Progenitor cell of endocrine pancreas (in vitro differentiated cells): ENCODE results near the gene ATN1. TPM values are rescaled to one million over a fixed set of nuclear protein-coding genes. Genes with fewer than 3 reads are reported as not detected.
A peak's percentile ranks its signal among the peaks of the same experiment; 100 is the strongest.

Experiments
- DNase-seq: peaks from one replicate; pipeline ENCODE4 v3.0.0; 2021; ENCODE audit warnings: low spot score; ENCODE audit not compliant: unreplicated experiment
- H3K27ac Mint-ChIP-seq: 2 replicates; pipeline ENCODE4 v1.8.0; 2021; ENCODE audit warnings: mild to moderate bottlenecking, moderate library complexity, mixed read lengths
- H3K27me3 Mint-ChIP-seq: 2 replicates; pipeline ENCODE4 v1.8.0; 2021; ENCODE audit warnings: mixed read lengths
- H3K36me3 Mint-ChIP-seq: 2 replicates; pipeline ENCODE4 v1.8.0; 2022; ENCODE audit warnings: mixed read lengths; ENCODE audit not compliant: insufficient read depth
- H3K4me1 Mint-ChIP-seq: 2 replicates; pipeline ENCODE4 v1.8.0; 2021; ENCODE audit warnings: low read depth, mixed read lengths
- H3K4me3 Mint-ChIP-seq: 2 replicates; pipeline ENCODE4 v1.8.0; 2021; ENCODE audit warnings: low read depth, mild to moderate bottlenecking, moderate library complexity, mixed read lengths
- H3K9me3 Mint-ChIP-seq: 2 replicates; pipeline ENCODE4 v1.8.0; 2021; ENCODE audit warnings: low read depth, mixed read lengths
- total RNA-seq: library from RNA; stranded (reverse); gene quantifications from 2 replicates; pipeline ENCODE4 v1.2.1, GENCODE V29; 2021
- TF ChIP-seq, protein P1 (sequence below): fragments of 200-600 bp; sonication (generic); IDR thresholded peaks from one replicate; pipeline ENCODE4 v1.5.0; 2021; ENCODE audit warnings: antibody characterized with exemption, mild to moderate bottlenecking; ENCODE audit not compliant: unreplicated experiment

Gene ATN1
- total RNA-seq, 1 donor from 2014 or later: 250 TPM

DNA sequence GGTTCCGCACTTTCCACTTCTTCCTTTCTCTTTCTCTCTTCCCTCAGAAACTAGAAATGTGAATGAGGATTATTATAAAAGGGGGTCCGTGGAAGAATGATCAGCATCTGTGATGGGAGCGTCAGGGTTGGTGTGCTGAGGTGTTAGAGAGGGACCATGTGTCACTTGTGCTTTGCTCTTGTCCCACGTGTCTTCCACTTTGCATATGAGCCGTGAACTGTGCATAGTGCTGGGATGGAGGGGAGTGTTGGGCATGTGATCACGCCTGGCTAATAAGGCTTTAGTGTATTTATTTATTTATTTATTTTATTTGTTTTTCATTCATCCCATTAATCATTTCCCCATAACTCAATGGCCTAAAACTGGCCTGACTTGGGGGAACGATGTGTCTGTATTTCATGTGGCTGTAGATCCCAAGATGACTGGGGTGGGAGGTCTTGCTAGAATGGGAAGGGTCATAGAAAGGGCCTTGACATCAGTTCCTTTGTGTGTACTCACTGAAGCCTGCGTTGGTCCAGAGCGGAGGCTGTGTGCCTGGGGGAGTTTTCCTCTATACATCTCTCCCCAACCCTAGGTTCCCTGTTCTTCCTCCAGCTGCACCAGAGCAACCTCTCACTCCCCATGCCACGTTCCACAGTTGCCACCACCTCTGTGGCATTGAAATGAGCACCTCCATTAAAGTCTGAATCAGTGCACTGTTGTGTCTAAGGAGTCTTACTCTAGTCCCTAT, 4.6 kb upstream of the ATN1 start:
- Mint-ChIP-seq H3K9me3 (no peaks in the 10 kb centered on the region), H3K27ac (no peak overlapping the region), H3K36me3 (peaks cover 9% of the 10 kb centered on the region), H3K27me3 (no peaks in the 10 kb centered on the region), H3K4me3 (no peak overlapping the region), H3K4me1 (peaks cover 33% of the 10 kb centered on the region)
- TF ChIP-seq, protein P1, sequence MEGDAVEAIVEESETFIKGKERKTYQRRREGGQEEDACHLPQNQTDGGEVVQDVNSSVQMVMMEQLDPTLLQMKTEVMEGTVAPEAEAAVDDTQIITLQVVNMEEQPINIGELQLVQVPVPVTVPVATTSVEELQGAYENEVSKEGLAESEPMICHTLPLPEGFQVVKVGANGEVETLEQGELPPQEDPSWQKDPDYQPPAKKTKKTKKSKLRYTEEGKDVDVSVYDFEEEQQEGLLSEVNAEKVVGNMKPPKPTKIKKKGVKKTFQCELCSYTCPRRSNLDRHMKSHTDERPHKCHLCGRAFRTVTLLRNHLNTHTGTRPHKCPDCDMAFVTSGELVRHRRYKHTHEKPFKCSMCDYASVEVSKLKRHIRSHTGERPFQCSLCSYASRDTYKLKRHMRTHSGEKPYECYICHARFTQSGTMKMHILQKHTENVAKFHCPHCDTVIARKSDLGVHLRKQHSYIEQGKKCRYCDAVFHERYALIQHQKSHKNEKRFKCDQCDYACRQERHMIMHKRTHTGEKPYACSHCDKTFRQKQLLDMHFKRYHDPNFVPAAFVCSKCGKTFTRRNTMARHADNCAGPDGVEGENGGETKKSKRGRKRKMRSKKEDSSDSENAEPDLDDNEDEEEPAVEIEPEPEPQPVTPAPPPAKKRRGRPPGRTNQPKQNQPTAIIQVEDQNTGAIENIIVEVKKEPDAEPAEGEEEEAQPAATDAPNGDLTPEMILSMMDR: no peak
- DNase-seq: no peak

DNA sequence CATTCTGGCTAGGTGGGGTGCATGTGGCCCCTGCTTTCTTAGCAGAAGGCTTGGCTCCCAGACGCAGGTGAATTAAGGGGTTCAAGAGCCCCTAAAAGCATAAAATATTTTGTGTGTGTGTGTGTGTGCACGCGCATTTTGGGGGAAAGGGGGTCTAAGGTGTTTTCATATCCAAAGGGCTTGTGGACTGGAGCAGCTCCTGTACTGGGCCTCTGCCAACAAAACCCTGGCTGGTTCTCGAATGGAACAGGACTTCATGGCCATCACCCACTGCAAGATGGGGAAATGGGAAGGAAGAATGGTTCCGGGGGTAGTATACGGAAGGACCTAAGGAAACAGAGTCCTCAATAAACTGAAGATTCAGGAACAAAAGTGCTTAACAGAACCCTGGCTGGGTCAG, 3.9 kb upstream of the ATN1 start:
- peak overlapping the region; percentile 93 for H3K27ac Mint-ChIP-seq
- H3K4me1 Mint-ChIP-seq: peaks cover 37% of the 10 kb centered on the region
- TF ChIP-seq, protein P1: no peak
- H3K27me3 Mint-ChIP-seq: no peaks in the 10 kb centered on the region
- no peak for DNase-seq
- H3K36me3 Mint-ChIP-seq: peaks cover 9% of the 10 kb centered on the region
- no peak overlapping the region for H3K4me3 Mint-ChIP-seq
- no peaks in the 10 kb centered on the region for H3K9me3 Mint-ChIP-seq

DNA sequence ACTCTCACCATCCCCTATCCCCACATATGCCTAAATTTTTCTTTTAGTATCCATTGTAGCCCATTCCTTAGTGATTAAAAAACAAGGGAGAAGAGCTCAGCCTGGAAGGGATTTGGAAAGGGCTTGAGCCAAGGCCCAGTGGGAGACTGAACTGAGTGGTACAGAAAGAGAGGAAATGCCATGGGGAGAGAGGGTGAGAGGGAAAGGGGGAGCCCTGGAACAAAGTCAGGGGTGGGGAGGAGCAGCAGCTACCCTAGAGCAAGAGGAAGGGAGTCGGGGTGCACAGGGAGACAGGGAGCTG, 2.6 kb upstream of the ATN1 start:
- TF ChIP-seq, protein P1: no peak
- DNase-seq: no peak
- H3K9me3 Mint-ChIP-seq: no peaks in the 10 kb centered on the region
- H3K27me3 Mint-ChIP-seq: no peaks in the 10 kb centered on the region
- peak overlapping the region; percentile 93 for H3K27ac Mint-ChIP-seq
- H3K36me3 Mint-ChIP-seq: peaks cover 2% of the 10 kb centered on the region
- H3K4me1 Mint-ChIP-seq: peaks cover 50% of the 10 kb centered on the region
- peak overlapping the region; percentile 91 for H3K4me3 Mint-ChIP-seq

DNA sequence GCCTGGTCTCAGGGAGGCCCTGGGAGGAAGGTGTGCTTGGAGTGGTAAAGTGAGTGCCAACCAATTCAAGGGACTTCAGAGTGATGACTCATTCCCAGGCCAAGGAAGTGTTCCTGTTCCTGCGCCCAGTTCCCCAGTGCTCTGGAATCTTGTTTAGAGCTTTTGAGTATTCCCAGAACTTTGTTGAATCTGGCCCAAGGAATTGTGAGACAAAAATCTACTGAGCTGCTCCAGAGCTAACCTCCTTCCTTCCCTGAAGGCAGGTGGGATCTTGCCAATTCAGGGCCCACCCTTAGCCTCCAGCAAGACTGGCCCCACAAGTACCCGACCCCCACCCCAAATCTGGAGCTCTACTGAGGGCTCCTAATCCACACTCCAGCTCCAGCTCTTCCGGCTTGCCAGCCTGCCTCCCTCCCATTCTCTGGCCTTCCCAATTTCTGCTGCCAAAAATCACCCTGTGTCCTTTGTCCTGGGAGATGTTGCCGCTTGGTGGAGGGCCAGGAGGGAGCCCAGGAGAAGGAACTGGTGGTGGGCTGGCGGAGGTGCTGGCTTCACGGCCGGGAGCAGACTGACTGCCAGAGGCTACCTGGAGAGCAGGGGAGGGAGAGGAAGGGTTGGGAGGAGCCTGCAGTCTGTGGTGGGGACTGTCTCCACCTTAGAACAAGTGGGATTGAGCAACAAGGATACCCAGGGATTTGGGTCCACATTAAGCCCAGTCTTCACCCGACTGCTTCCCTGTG, 2.0 kb upstream of the ATN1 start:
- TF ChIP-seq, protein P1: no peak
- Mint-ChIP-seq H3K27me3 (no peaks in the 10 kb centered on the region), H3K9me3 (no peaks in the 10 kb centered on the region), H3K4me3 (peak overlapping the region; percentile 91), H3K36me3 (peaks cover 2% of the 10 kb centered on the region), H3K27ac (peak overlapping the region; percentile 96), H3K4me1 (peaks cover 53% of the 10 kb centered on the region)
- no peak for DNase-seq

DNA sequence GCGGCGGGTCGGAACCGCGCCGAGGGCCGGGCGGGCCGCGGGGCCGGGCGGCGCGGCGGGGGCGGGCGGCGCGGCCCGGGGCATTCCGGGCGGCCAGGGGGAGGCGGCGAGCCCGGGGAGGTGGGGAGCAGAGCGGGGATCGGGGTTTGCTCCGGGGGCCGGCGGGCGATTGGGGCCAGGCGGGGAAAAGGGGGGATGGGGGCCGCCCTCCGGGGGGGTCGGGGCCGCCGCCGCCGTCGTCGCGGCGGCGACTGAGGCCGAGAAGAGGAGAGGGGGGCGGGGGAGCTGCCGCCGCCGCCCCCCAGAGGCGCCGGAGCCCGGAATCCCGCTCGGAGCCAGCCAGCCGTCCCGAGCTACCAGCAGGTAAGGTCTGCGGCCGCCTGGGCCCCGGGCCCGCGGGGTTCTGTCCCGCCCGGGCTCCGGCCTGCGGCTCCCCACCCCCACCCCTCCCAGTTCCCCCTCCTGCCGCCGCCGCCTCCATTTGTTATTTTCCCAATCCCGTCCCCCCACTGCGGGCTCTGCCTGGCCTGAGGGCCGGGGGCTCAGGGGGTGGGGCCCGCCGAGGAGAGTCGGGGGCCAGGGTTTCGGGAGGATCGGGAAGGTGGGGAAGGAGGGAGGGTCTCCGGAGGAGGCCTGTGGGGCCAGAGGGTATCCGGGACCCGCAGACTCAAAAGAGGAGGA, 403 bp downstream of the ATN1 start:
- H3K4me3 Mint-ChIP-seq: peak overlapping the region; percentile 99
- peaks cover 65% of the 10 kb centered on the region for H3K4me1 Mint-ChIP-seq
- H3K36me3 Mint-ChIP-seq: no peaks in the 10 kb centered on the region
- no peaks in the 10 kb centered on the region for H3K27me3 Mint-ChIP-seq
- TF ChIP-seq, protein P1: no peak
- H3K27ac Mint-ChIP-seq: peak overlapping the region; percentile 95
- no peaks in the 10 kb centered on the region for H3K9me3 Mint-ChIP-seq
- no peak for DNase-seq
